Pulmonary artery endothelial cell (primary cell): Measurements from ENCODE around the gene TLK1. TPM values are rescaled to one million over a fixed set of nuclear protein-coding genes. Genes with fewer than 3 reads are reported as not detected.
"Not testable (repeated sequence)": the region's sequence is repeated elsewhere in the genome, so short reads cannot be mapped to it uniquely, and the experiment has no call there.

Source experiments
- DNase-seq: peaks from one replicate; pipeline ENCODE4 v3.0.0-alpha.2; 2011; ENCODE audit warnings: low read depth, low spot score
- total RNA-seq: library from RNA; depleted of rRNA; stranded (reverse); fragments of >200 nt; gene quantifications from 2 replicates; pipeline ENCODE4 v1.2.3, GENCODE V29; 2014

Gene TLK1
- total RNA-seq, 1 donor from 2014 or later, result 12.2 TPM

DNA sequence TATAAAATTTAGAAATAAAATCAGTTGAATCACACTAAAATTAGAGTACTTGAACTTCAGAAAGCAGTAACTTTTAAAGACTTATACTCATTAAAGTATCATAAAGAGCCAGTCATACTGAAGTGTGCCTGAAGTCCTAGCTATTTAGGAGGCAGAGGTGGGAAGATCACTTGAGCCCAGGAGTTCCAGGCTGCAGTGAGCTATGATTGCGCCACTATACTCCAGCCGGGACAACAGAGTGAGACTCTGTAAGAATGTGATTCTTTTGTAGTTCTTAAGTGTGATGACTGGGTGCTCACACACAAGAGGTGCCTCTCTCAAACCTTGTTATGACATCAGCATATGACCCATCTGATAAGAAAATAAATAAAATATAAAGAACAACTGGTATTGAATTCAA lies 14.6 kb downstream of the TLK1 start:
- no peak for DNase-seq

- DNase-seq, result no peak
Measured at GRCh38 chr2:171143670-171144062, 17.0 kb downstream of the TLK1 start.

DNA sequence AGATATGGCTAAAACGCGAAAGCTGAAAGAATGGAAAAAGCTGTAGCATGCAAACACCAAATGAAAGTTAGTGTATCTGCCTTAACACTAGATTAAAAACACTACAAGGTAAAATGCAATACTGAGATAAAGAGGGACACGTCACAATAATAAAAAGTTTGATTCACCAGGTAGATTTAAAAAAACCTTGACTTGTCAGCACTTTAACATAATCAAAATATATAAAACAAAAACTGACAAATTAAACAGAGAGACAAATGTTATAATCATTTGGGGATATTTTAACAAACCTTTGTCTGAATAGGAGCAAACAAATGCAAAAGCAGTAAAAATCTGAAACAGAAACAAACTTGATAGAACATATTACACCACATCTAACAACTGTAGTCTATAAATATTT lies 18.3 kb downstream of the TLK1 start:
- no peak for DNase-seq

- no peak for DNase-seq
Measured at GRCh38 chr2:171141320-171141719, 19.4 kb downstream of the TLK1 start.

- DNase-seq, result no peak
Measured at GRCh38 chr2:171139860-171140259, 20.8 kb downstream of the TLK1 start.

DNA sequence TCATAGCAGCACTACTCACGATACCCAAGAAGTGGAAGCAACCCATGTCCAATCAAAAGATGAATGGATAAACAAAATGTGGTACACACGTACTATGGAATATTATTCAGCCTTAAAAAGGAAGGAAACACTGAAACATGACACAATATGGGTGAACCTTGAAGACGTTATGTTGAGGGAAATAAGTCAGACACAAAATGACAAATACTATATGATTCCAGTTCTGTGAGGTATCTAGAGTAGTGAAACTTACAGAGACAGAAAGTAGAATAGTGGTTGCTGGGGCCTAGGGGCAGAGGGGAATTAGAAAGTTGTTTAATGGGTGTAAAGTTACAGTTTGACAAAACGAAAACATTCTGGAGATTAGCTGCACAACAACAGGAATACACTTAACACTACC lies 24.7 kb downstream of the TLK1 start:
- DNase-seq, result no peak

DNA sequence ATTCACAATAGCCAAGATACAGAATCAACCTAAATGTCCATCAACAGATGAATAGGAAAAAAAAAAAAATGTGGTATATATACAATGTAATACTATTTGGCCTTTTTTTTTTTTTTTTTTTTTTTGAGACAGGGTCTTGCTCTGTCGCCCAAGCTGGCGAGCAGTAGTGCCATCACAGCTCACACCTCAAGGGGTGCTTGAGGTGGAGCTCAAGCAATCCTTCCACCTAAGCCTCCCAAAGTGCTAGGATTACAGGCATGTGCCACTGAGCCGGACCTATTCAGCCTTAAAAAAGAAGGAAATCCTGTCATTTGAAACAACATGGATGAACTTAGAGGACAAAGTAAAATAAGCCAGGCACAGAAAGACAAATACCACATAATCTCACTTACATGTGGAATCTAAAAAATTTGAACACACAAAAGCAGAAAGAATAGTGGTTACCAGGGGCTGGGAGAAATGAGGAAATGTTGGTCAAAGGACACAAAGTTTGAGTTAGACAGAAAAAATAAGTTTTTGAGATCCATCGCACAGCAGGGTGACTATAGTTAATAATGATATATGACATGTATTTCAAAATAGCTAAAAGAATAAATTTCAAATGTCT lies 26.0 kb downstream of the TLK1 start:
- DNase-seq, result no peak

- no peak for DNase-seq
Measured at GRCh38 chr2:171132086-171132485, 28.6 kb downstream of the TLK1 start.

- DNase-seq, result no peak
Measured at GRCh38 chr2:171128461-171128860, 32.2 kb downstream of the TLK1 start.

DNA sequence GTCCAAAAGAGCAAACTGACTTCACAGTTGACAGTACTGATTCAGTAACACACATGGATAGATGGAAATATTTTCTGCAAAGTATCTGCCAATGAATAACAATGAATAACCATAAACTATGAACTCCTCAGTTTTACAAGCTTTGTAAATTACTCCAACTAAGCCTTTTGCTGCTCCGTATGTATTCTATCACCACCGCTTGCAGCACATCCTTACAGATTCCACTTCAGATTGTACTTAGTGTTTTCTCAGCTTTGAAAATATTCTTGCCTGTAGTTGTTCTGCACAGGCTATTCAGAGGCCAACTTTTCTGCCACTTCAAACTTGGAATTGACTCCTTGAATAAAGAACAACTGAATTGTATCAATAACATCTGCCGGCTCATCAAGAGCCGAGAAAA lies 36.2 kb downstream of the TLK1 start:
- DNase-seq, result no peak

DNA sequence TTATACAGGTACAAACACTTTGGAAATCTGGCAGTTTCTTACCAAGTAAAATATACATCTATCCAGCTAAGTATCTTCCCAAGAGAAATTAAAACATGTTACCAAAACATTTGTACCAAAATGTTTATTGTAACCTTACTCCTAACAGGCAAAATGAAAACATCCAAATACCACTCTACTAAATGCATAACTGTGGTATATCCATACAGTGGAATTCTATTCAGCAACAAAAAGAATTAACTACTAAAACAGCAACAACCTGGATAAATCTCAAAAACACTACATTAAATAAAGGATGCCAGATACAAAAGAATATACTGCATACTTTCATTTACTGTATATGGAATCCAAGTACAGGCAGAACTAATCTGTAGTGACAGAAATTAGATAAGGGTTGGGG lies 51.1 kb downstream of the TLK1 start:
- no peak for DNase-seq

DNA sequence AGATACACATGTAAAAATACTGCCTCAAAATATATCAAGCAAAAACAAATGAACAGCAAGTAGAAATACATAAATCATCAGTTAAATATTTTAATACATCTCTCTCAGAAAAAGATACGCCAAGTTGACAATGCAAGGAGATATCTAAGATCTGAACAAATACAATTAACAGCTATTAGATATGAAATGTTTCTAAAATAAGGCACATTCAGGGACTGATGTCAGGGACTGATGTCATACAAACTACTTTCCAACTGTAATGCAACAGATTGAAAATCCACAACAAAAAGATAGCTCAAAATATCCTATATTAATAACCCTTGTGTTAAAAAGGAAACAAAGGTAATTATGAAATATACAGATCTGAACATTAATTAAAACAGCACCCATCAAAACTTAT lies 51.7 kb downstream of the TLK1 start:
- no peak for DNase-seq

DNA sequence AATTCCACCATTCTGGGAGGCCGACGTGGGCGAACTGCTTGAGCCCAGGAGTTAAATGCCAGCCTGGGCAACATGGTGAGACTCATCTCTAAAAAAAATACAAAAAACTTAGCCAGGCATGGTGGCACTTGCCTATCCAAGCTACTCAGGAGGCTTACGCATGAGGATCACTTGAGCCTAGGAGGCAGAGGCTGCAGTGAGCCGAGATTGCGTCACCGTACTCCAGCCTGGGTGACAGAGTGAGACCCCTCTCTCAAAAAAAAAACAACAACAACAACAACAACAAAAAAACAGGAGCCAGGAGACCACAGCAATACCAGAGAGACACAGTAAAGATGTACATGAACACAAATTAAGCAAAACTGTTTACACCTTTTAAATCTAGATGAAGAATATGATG lies 52.9 kb downstream of the TLK1 start:
- no peak for DNase-seq

DNA sequence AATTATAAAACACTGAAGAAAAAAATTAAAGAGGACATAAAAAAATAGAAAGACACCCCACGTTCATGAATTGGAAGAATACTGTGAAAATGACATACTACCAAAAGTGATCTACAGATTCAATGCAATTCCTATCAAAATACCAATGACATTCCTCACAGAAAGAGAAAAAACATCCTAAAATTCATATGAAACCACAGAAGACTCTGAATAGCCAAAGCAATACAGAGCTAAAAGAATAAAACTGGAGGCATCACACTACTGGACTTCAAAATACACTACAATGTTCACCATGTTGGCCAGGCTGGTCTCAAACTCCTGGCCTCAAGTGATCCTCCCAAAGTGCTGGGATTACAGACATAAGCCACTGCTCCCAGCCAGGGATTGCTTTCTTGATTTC lies 56.3 kb downstream of the TLK1 start:
- no peak for DNase-seq

DNA sequence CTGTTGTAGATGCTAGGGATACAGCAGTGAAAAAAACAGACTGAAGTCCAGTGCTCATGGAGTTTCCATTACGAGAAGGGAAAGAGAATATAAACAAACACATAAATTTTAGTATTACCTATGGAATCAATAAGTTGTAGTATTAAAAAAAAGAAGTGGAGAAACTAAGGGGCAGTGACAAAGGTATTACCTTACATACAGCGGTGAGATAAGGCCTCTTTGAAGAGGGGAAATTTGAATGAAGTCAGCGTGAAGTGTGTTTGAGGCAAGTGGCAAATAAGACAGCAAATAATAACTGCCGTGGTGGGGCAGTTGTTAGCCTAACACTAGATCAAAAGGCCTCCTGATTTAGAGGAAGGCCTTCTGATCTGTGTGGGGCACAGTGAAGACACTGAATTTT lies 57.9 kb downstream of the TLK1 start:
- no peak for DNase-seq

DNA sequence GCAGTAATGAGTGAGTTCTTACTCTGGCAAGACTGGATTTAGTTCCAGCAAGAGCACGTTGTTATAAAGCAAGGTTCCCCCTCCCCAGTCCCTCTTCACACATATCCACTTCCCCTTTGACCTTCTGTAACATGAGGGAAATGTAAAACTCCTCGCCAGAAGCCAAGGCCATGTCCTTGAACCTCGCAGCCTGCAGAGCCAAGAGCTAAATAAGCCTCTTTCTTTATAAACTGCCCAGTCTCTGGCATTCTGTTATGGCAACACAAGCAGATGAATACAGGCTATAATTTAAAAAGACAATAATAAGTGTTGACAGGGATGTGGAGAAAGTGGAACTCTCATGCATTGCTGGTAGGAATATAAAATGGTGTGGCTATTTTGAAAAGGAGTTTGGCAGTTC lies 60.3 kb downstream of the TLK1 start:
- DNase-seq, result no peak

GRCh38 chr2:171098607-171099006 lies 62.1 kb downstream of the TLK1 start:
- DNase-seq, result no peak

DNA sequence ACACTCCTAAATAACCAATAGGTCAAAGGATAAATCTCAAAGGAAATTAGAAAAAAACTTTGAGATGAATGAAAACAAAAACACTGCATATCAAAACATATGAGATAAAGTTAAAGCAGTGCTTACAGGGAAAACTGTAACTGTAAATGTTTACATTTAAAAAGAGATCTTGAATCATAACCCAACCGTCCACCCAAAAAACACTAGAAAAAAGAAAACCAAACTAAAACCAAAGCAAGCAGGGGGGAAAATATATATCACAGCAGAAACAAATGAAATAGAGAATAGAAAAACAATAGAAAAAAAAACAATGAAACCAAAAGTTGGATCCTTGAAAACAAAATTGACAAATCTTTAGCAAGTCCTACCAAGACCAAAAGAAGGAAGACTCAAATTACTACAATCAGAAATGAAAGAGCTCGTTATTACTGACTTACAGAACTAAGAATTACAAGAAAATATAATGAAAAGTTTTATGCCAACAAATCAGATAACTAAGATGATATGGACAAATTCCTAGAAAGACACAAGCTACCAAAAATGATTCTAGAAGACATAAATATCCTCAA lies 65.6 kb downstream of the TLK1 start:
- no peak for DNase-seq

DNA sequence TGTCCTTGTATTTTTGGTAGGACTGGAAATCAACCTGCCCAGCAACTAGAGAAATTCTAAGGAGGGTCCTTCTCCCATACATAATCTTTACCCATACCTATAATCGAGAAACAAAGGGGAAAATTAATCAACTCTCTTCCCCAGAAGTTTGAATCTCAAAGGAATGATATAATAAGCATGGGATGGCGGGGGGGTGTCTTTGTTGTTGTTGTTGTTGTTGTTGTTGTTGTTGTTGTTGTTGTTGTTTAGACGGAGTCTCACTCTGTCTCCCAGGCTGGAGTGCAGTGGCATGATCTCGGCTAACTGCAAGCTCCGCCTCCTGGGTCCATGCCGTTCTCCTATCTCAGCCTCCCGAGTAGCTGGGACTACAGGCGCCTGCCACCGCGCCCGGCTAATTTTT lies 69.2 kb downstream of the TLK1 start:
- DNase-seq, result not testable (repeated sequence)

DNA sequence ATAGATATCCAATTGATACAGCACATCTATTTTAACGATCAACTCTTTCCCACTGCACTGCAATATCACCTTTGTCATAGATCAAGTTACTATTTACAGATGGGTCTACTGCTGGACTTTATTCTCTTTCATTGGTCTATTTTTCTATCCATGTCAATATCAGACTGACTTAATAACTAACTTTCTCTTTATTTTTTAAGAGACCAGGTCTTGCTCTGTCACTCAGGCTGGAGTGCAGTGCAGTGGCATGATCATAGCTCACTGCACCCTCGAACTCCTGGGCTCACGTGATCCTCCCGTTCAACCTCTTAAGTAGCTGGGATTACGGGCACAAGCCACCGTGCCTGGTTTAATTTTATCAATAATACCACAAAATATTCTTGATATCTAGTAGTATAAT lies 71.2 kb downstream of the TLK1 start:
- no peak for DNase-seq

- DNase-seq, result no peak
Measured at GRCh38 chr2:171088057-171088834, 72.4 kb downstream of the TLK1 start.

DNA sequence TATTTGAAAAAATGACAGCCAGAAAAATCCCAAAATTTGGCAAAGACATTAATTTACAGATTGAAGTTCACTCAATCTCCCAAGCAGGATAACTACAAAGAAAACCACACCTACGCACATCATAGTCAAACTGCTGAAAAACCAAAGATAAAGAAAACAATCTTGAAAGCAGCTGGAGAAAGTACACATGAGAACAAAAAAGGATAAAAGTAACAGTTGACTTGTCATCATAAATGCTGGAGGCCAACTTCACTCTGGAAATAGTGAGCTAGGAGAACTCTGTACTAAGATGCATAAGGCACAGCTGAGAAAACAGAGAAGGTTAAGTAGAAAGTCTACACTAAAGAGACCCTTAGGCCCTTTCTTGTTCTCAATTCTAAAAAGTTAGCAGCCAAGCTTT lies 73.1 kb downstream of the TLK1 start:
- no peak for DNase-seq
